ENCODE measurements around the gene RBMS1.
A peak's percentile ranks its signal among the peaks of the same experiment; 100 is the strongest.

RBMS1 gene

DNA sequence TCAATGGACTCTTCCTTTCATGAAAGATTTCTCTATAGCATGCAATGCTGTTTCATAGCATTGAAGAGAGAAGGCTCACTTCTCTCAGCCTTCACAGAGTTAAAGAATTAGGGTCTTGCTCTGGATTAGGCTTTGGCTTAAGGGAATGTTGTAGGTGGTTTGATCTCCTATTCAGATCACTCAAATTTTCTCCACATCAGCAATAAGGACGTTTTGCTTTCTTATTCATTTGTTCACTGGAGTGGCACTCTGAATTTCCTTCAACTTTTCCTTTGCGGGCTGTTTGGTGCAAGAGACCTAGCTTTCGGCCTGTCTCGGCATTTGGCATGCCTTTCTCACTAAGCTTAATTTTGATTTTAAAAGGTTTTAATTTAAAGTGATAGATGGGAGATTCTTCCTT is 131.6 kb downstream of the RBMS1 start:
- no peak for DNase-seq (ENCODE audit: low spot score)

- DNase-seq (ENCODE audit: low spot score) = no peak
Measured at GRCh38 chr2:160360089-160360757, 133.4 kb downstream of the RBMS1 start.

DNA sequence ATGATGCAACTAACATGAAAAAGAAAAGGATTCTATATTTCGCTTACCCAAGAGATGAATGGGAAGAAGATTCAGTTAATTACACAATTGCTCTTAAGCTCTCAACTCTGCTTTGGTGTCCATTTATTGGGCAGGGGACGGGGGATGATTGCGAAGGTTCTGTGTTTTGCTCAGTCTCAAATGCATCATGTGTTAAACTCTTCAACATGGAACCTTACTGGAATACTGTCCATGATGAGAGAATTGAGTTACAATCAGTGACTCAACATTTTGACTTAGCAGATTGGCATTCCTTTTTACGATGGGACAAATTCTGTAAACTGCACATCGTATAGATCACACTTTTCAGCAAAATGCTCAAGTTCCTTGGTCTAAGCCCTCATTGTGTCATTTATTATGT is 135.6 kb downstream of the RBMS1 start:
- DNase-seq (ENCODE audit: low spot score) = no peak

- DNase-seq (ENCODE audit: low spot score) = no peak
Measured at GRCh38 chr2:160356485-160356884, 137.1 kb downstream of the RBMS1 start.

GRCh38 chr2:160355080-160355479 is 138.5 kb downstream of the RBMS1 start:
- DNase-seq (ENCODE audit: low spot score) = no peak

GRCh38 chr2:160354677-160355076 is 138.9 kb downstream of the RBMS1 start:
- DNase-seq (ENCODE audit: low spot score) = no peak

DNA sequence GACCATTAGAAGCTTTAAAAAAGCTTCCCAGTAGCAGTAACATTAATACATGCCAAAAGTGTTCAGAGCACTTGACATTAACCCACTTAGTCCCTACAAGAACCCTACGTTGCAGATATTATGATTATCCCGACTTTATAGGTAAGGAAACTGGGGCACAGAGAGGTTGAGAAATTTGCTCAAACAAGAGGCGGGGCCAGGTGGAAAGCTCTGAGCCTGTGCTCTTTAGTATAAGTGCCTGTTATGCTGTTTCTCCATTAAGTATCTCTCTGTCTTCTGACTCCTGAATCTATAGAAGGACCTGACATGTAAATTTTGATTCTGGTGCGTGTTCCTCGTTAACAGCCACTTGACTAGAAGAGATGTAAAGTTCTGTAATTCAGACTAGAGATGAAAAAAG is 139.8 kb downstream of the RBMS1 start:
- no peak for DNase-seq (ENCODE audit: low spot score)

- DNase-seq (ENCODE audit: low spot score) = peak; percentile 27
Measured at GRCh38 chr2:160353166-160353565, 140.4 kb downstream of the RBMS1 start.

- DNase-seq (ENCODE audit: low spot score) = no peak
Measured at GRCh38 chr2:160352500-160352899, 141.1 kb downstream of the RBMS1 start.

DNA sequence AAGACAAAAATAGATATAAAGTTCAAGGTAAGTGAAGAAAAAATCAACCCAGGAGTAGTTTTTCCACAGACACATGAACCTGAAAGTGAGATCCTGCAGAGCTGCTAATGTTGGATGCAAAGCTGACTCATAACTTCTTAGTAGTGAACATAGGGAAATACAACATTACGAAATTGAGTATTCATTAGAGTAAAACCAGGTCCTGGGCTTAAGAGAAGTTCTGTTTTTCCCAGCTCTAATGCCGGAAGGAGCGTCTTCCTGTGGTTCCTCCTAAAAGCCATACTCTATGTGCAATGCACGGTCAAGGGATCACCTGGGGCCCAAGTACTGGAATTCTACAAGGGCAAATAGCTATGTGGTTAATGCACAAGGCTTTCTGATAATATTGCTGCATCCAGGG is 141.7 kb downstream of the RBMS1 start:
- DNase-seq (ENCODE audit: low spot score) = no peak

DNA sequence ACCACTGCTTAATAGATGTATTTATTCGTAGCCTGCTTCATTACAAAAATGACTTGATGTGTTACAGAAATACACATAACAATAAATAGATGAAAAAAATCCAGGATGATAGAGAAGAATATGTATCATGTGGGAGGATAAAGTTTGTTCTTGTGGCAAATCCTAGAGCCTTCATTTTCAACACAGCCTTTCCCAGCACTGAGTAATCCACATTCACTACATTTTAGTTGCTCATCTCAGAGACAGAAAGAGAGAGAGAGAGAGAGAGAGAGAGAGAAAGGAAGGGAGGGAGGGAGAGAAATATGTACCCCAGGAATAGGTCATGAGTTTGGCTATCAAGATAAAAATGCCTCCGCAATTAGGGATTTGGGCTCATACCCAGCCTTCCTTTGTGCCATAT is 144.3 kb downstream of the RBMS1 start:
- no peak for DNase-seq (ENCODE audit: low spot score)

GRCh38 chr2:160347269-160347863 is 146.2 kb downstream of the RBMS1 start:
- no peak for DNase-seq (ENCODE audit: low spot score)

DNA sequence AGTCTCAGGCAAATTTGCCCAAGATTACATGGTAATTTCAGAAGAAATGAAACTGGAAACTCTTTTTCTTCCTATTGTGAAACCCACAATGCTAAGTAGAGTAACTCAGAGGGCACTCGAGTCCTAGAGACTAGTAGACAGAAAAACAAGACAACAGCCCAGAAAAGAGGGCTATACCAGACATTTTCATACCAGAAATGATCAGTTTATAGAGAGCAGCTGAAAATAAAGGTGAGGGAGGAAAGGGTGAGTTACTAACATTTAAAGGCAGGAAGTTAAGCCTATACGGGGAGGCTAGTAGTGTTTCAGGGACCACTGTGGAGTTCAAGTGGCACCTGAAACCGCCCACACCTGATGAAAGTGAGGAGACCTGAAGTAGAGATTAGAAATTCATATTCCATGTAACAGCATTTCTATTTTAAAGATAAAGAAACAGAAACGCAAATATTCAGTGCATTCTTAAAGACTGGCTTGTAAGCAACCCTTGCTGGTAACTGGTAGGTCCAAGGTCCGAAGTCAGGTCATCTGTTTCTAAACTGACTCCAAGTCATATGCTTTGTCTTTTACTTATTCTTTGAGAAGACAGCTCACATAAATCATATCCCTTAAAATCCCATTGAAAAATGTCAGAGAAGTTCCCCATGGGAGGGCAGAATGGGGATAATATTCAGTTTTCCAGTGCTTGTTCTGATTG is 148.4 kb downstream of the RBMS1 start:
- DNase-seq (ENCODE audit: low spot score) = no peak

DNA sequence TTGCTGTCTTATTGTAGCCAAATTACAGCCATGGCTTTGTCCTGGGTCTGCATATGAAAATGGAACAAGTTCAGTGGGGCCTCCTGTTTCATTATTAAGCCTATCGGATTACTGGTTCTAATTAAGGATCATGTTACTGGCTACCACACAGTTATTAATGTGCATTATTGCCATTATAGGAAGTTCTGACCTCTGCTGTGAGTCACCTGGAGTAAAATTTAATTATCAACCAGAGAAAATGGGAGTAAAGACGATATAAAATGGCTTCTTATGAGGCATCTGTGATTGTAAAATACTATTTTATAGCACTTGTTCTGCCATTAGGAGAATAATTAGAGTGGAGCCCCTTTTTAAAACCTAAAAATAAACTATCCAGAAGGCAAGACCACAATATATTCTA is 150.2 kb downstream of the RBMS1 start:
- DNase-seq (ENCODE audit: low spot score) = no peak

DNA sequence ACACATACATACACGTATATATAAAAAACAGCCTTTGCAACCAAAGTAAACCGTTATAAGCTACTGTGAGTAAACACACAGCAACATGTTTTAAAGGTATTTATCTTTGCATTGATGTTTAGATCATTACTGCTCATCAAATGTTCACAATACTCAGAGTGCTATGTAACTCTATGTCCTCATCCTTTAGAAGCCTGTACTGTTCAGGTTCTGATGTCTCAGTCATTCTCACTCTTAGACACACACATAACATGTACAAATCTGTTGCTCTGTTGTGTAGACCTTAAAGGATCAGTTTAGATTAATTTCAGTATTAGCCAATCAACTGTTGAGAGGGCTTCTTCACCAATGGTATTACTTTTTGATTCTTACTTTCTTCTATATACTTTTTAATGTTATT is 153.9 kb downstream of the RBMS1 start:
- DNase-seq (ENCODE audit: low spot score) = no peak

DNA sequence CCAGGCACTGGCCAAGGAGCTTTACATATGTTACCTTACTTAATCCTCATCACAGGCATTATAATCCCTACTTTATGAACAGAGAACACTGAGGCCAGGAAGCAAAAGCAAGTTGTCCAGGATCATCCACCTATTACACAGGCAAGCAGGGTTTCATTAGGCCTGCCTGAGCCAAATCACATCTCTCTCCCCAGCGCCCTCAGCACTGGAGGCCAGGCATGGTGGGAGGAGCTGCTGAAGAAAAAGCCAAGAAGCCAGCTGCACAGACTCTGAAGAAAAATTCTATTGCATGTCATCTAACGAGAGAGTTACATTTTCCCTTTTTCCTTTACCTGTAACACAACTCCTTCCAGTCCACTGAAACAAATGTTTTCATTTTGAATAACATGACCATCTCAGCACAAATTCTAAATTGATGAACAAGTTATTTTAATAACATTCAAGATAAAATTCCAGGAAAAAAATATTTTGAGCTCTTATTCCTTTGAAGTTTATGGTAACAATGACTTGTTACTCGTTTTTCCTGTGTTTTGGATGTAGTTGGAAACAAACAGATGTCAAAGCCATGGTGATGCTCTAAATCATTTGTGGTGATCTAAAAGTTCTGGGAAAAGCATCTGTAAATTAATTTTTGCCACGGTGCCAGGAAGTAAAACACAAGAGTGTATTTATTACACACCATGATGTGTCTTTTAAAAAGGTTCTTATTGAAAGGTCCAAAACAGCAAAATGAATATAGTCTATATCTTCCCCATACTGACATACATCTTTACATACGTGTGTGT is 154.5 kb downstream of the RBMS1 start:
- no peak for DNase-seq (ENCODE audit: low spot score)

- no peak for DNase-seq (ENCODE audit: low spot score)
Measured at GRCh38 chr2:160337728-160338127, 155.9 kb downstream of the RBMS1 start.

GRCh38 chr2:160336635-160337034 is 157.0 kb downstream of the RBMS1 start:
- no peak for DNase-seq (ENCODE audit: low spot score)

DNA sequence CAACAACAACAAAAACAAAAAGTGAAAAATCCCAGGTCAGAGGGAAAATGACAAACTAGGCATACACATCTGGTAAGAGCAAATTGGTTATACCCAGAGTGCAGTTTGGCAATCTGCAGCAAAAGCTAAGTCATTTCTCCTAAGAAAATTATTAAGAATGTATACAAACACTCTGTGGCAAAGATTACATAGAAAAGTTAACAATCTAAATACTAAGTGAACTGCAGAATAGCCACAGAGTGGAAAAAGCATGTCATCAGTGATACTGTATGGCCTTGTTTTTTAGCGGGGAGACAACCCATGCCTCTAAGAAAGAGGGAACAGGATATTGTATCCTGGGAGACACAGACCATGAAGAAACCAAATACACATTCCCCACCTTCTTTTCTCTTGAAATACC is 157.5 kb downstream of the RBMS1 start:
- DNase-seq (ENCODE audit: low spot score) = no peak

DNA sequence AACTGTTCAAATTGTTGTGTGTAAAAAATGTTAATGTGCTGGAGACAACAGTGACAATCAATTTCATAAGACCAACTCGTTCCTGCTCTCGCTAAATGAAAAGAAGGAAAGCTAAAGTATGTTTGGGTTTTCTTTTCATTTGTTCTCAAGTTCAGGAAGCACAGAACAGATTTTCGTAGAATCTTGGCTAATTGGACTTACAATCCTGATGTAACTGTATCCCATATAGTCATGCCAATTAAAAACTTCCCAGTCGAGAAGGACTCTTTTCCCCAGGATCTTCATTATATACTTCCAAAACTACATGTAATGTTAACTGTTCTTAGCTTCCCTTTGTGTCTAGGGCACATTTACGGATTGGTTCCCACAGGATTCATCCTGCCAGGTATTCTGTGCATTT is 158.2 kb downstream of the RBMS1 start:
- DNase-seq (ENCODE audit: low spot score) = no peak

DNA sequence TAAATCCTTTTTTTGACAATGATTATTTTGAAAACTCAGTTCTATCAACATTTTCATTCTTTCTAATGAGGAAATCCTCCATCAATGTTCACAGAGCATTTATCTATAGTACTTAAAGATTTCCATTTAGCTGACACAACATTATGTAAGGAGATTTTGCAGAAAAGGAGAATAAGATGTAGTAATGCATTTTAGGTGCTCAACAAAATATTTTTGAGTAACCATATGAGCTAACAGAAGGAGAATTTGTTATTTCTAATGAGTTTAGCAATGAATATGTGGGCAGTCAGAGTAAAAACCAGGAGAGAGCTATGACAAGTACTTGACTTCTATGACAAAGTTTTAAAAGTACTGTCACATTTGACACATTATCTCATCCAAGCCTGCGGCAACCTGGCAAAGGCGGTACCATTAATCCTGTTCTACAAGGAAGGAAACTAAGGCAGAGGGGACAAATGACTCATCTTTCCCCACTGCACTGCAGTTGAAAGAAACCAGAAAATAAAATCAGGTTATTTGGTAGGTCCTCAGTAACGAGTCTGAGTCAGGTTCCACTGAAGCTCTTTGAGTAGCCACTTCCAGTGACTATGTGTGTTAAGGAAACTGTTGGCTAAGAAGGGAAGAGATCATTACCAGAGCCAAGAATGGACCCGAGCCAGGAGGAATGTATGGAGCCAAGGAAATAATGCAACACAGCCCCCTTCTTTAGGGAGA is 159.4 kb downstream of the RBMS1 start:
- no peak for DNase-seq (ENCODE audit: low spot score)

All from CD4-positive, alpha-beta T cell treated with Interleukin-6 at 100 ng/mL for 8 hours (primary cell).